NB4 (cell line): ENCODE measurements around the gene SHC2.

ENCODE experiments used
- MAX ChIP-seq: IDR thresholded peaks from 2 replicates; pipeline ENCODE4 v1.6.1; 2011; ENCODE audit warnings: low read depth, low read length
- POLR2A ChIP-seq: IDR thresholded peaks from 2 replicates; pipeline ENCODE4 v1.6.1; 2011; ENCODE audit warnings: mild to moderate bottlenecking; ENCODE audit not compliant: insufficient read length; ENCODE audit errors: extremely low read depth

- TF ChIP-seq MAX (no peak), POLR2A (no peak)
Measured at GRCh38 chr19:497491-497868, 36.6 kb upstream of the SHC2 start.
